Gastrocnemius medialis (tissue), 4 donors: ENCODE results near the gene GSTM4.

Experiments
- POLR2A ChIP-seq, 2 donors: fragments of 450-650 bp; IDR thresholded peaks; one replicate each; pipeline ENCODE4 v1.6.1; 2017; ENCODE audit warnings: antibody characterized with exemption in 2 of 2, mild to moderate bottlenecking in 2 of 2, moderate library complexity in 2 of 2
- TF ChIP-seq, protein P1 (sequence below), 5 experiments: fragments of 450-650 bp in 3 of 5; fragments of 200-600 bp in 2 of 5; sonication (generic) in 2 of 5; IDR thresholded peaks in 4 of 5; conservative IDR thresholded peaks in 1 of 5; 1 replicate in 4 of 5; 2 replicates in 1 of 5; pipeline ENCODE4 v1.5.1; 2016 to 2019; ENCODE audit warnings: antibody characterized with exemption in 5 of 5, mild to moderate bottlenecking in 3 of 5, moderate library complexity in 3 of 5

DNA sequence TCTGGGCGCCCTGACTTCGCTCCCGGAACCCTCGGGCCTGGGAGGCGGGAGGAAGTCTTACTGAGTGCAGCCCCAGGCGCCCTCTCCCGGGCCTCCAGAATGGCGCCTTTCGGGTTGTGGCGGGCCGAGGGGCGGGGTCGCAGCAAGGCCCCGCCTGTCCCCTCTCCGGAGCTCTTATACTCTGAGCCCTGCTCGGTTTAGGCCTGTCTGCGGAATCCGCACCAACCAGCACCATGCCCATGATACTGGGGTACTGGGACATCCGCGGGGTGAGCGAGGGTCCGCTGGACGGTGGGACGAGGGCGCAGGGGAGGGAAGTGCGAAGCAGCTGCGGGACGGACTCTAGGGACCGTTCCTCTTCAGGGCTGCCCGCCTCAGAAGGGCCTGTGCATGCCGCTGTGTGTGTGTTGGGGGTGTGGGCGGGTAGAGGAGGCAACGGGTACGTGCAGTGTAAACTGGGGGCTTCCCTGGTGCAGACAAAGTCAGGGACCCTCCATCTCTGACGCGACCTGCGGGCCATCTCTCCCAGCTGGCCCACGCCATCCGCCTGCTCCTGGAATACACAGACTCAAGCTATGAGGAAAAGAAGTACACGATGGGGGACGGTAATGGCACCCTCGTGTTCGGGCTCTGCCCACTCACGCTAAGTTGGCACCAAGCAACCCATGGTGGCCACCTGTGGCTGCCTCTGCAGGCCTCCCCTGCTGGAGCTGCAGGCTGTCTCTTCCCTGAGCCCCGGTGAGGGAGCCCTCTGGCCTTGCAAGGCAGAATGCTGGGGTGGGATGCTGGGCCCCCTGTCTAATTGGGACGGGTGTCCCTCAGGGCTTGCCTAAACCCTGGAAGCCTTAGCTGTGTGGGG, 32.0 kb downstream of the GSTM4 start, which contains the start of gene GSTM1:
- TF ChIP-seq POLR2A (IDR thresholded peaks at IDR 0.05), result peak in 1 of 2 donors; percentile 22
- TF ChIP-seq, protein P1, sequence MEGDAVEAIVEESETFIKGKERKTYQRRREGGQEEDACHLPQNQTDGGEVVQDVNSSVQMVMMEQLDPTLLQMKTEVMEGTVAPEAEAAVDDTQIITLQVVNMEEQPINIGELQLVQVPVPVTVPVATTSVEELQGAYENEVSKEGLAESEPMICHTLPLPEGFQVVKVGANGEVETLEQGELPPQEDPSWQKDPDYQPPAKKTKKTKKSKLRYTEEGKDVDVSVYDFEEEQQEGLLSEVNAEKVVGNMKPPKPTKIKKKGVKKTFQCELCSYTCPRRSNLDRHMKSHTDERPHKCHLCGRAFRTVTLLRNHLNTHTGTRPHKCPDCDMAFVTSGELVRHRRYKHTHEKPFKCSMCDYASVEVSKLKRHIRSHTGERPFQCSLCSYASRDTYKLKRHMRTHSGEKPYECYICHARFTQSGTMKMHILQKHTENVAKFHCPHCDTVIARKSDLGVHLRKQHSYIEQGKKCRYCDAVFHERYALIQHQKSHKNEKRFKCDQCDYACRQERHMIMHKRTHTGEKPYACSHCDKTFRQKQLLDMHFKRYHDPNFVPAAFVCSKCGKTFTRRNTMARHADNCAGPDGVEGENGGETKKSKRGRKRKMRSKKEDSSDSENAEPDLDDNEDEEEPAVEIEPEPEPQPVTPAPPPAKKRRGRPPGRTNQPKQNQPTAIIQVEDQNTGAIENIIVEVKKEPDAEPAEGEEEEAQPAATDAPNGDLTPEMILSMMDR (IDR thresholded peaks at IDR 0.05 in 4 of 5, conservative IDR thresholded peaks at IDR 0.05 in 1 of 5), result peak in 1 of 5 experiments; percentile 75
